ENCODE measurements around the gene LCT. TPM values are rescaled to one million over a fixed set of nuclear protein-coding genes. Genes with fewer than 3 reads are reported as not detected.

Gene LCT
- polyA plus RNA-seq, 3 donors: not detected

GRCh38 chr2:135742325-135742757, 94.6 kb downstream of the LCT start:
- H3K36me3 Mint-ChIP-seq: peaks cover 7 to 8% of the 10 kb centered on the region in 2 donors
- 0% methylated on average over 28 of the region's 34 CpGs for WGBS (ENCODE audit: insufficient coverage)
- peaks cover 0 to 3% (median 0%) of the 10 kb centered on the region in 7 donors for H3K9me3 Mint-ChIP-seq
- Histone ChIP-seq H3K27me3 (ENCODE audit: control insufficient read depth in 2 of 2, insufficient read depth in 2 of 2, low read length in 2 of 2) (no peaks in the 10 kb centered on the region), H3K9ac (ENCODE audit: insufficient read depth, low read length, poor library complexity, severe bottlenecking) (peak overlapping the region; percentile 100), H3K27ac (ENCODE audit: low read depth in 1 of 2, low read length in 2 of 2) (peak overlapping the region; percentile 98 to 100), H3K4me1 (ENCODE audit: control insufficient read depth in 1 of 2, insufficient read depth in 2 of 2, low read length in 2 of 2) (peaks cover 10 to 18% of the 10 kb centered on the region in 2 donors), H3K4me3 (replicated peaks in 1 of 3; ENCODE audit: low read depth in 2 of 3, low read length in 3 of 3) (peak overlapping the region; percentile 88 to 99 (median 90)), H3K4me2 (replicated peaks; ENCODE audit: extremely low read depth, low read length, poor library complexity, severe bottlenecking) (peak overlapping the region; percentile 81), H3K79me2 (ENCODE audit: insufficient read depth, low read length) (peaks cover 56% of the 10 kb centered on the region), H3K9me3 (replicated peaks in 1 of 2; ENCODE audit: control insufficient read depth in 1 of 2, insufficient read depth in 1 of 2, low read length in 2 of 2) (no peaks in the 10 kb centered on the region), H3K36me3 (replicated peaks in 1 of 2; ENCODE audit: control insufficient read depth in 1 of 2, insufficient read depth in 2 of 2, low read length in 2 of 2) (peaks cover 0 to 12% of the 10 kb centered on the region in 2 donors), H4K20me1 (ENCODE audit: insufficient read depth, low read length) (peaks cover 25% of the 10 kb centered on the region), H2AFZ (ENCODE audit: insufficient read depth, low read depth, low read length, poor library complexity, severe bottlenecking) (peak overlapping the region; percentile 75)
- no peak for TF ChIP-seq CTCF (IDR thresholded peaks at IDR 0.05)
- peak overlapping the region; percentile 96 to 99 (median 99) for H3K27ac Mint-ChIP-seq
- peaks cover 0 to 1% (median 0%) of the 10 kb centered on the region in 3 donors for H3K27me3 Mint-ChIP-seq (ENCODE audit: low read depth in 3 of 3)
- peaks cover 27% of the 10 kb centered on the region for H3K4me1 Mint-ChIP-seq
- peak; percentile 51 to 66 (median 64) for DNase-seq
- peak overlapping the region; percentile 94 to 96 for H3K4me3 Mint-ChIP-seq
- intact Hi-C loops (cut with micrococcal nuclease): loop anchor here in 1 of 2 donors (5.0 to 10.0 kb wide), 4 partner anchors 142 to 688 kb away; partner anchors contain the start of genes CXCR4, R3HDM1, RAB3GAP1 and ZRANB3

GRCh38 chr2:135741395-135742324, 95.3 kb downstream of the LCT start, which contains the start of gene UBXN4:
Gene UBXN4 (plus strand): TSS chr2:135741855. CDS start chr2:135741930, 75 bp downstream.
- under 1% methylated on average over 92 of the region's 93 CpGs for WGBS (ENCODE audit: insufficient coverage)
- peaks cover 23% of the 10 kb centered on the region for H3K4me1 Mint-ChIP-seq
- peak within 1 kb of the TSS; percentile 94 to 96 for H3K4me3 Mint-ChIP-seq
- H3K27me3 ChIP-seq (ENCODE audit: control insufficient read depth in 2 of 2, insufficient read depth in 2 of 2, low read length in 2 of 2): no peaks in the 10 kb centered on the region
- H3K36me3 ChIP-seq (replicated peaks in 1 of 2; ENCODE audit: control insufficient read depth in 1 of 2, insufficient read depth in 2 of 2, low read length in 2 of 2): peaks cover 0 to 9% of the 10 kb centered on the region in 2 donors
- H3K27ac ChIP-seq (ENCODE audit: low read depth in 1 of 2, low read length in 2 of 2): peak within 1 kb of the TSS; percentile 98 to 100
- peaks cover 0 to 1% (median 0%) of the 10 kb centered on the region in 3 donors for H3K27me3 Mint-ChIP-seq (ENCODE audit: low read depth in 3 of 3)
- peaks cover 19% of the 10 kb centered on the region for H4K20me1 ChIP-seq (ENCODE audit: insufficient read depth, low read length)
- H3K4me2 ChIP-seq (replicated peaks; ENCODE audit: extremely low read depth, low read length, poor library complexity, severe bottlenecking): peak within 1 kb of the TSS; percentile 81
- DNase-seq: peak; percentile 98 to 99 (median 98)
- H3K4me1 ChIP-seq (ENCODE audit: control insufficient read depth in 1 of 2, insufficient read depth in 2 of 2, low read length in 2 of 2): peaks cover 10 to 18% of the 10 kb centered on the region in 2 donors
- peak within 1 kb of the TSS; percentile 88 to 99 (median 90) for H3K4me3 ChIP-seq (replicated peaks in 1 of 3; ENCODE audit: low read depth in 2 of 3, low read length in 3 of 3)
- peak within 1 kb of the TSS; percentile 96 to 99 (median 99) for H3K27ac Mint-ChIP-seq
- intact Hi-C loops (cut with micrococcal nuclease): loop anchor here in 1 of 2 donors (2.0 to 10.0 kb wide), 5 partner anchors 143 to 823 kb away; partner anchors contain the start of genes CCNT2, CXCR4, R3HDM1 and RAB3GAP1
- peak within 1 kb of the TSS; percentile 100 for H3K9ac ChIP-seq (ENCODE audit: insufficient read depth, low read length, poor library complexity, severe bottlenecking)
- peaks cover 49% of the 10 kb centered on the region for H3K79me2 ChIP-seq (ENCODE audit: insufficient read depth, low read length)
- peak; percentile 32 for TF ChIP-seq CTCF (IDR thresholded peaks at IDR 0.05)
- peaks cover 6 to 8% of the 10 kb centered on the region in 2 donors for H3K36me3 Mint-ChIP-seq
- peaks cover 0 to 3% (median 0%) of the 10 kb centered on the region in 7 donors for H3K9me3 Mint-ChIP-seq
- no peaks in the 10 kb centered on the region for H3K9me3 ChIP-seq (replicated peaks in 1 of 2; ENCODE audit: control insufficient read depth in 1 of 2, insufficient read depth in 1 of 2, low read length in 2 of 2)
- H2AFZ ChIP-seq (ENCODE audit: insufficient read depth, low read depth, low read length, poor library complexity, severe bottlenecking): peak within 1 kb of the TSS; percentile 82

Measured in CD14-positive monocyte (primary cell).